Colonic mucosa (tissue), 4 donors: ENCODE measurements around the gene RAP1GDS1. TPM values are rescaled to one million over a fixed set of nuclear protein-coding genes. Genes with fewer than 3 reads are reported as not detected.

Source experiments
- DNase-seq: peaks from one replicate; pipeline ENCODE4 v3.0.0-alpha.2; 2020
- H3K27ac ChIP-seq: fragments of 200-600 bp; one replicate; pipeline ENCODE4 v1.8.0; 2021
- H3K27me3 ChIP-seq: fragments of 200-600 bp; one replicate; pipeline ENCODE4 v1.8.0; 2021
- H3K36me3 ChIP-seq: fragments of 200-600 bp; one replicate; pipeline ENCODE4 v1.8.0; 2021
- H3K4me1 ChIP-seq: fragments of 200-600 bp; one replicate; pipeline ENCODE4 v1.8.0; 2021; ENCODE audit warnings: mild to moderate bottlenecking
- H3K4me3 ChIP-seq: fragments of 200-600 bp; one replicate; pipeline ENCODE4 v1.8.0; 2021
- H3K9ac ChIP-seq, 2 donors: one replicate each; pipeline ENCODE4 v1.7.0; 2013; ENCODE audit warnings: control low read depth in 2 of 2, low read depth in 2 of 2, low read length in 2 of 2
- H3K9me3 ChIP-seq: fragments of 200-600 bp; one replicate; pipeline ENCODE4 v1.8.0; 2021
- CTCF ChIP-seq: fragments of 200-600 bp; IDR thresholded peaks from one replicate; pipeline ENCODE4 v1.8.0; 2022; ENCODE audit warnings: antibody characterized with exemption, mild to moderate bottlenecking
- intact Hi-C: fragments of 100-400 bp; cut with DNase I; formaldehyde crosslinking; loops from one replicate; pipeline ENCODE4 v1.14.1; 2022
- total RNA-seq, 2 donors: library from RNA; stranded (reverse); fragmentation: NEBNext Ultra II Directional in 1 of 2; extraction: Animal tissue kit (Norgen Biotek cat#: 25700) in 1 of 2; gene quantifications; one replicate each; pipeline ENCODE4 v1.2.1, GENCODE V29; 2021
- donor health status: healthy.
- donor health status: DM: no; HTN: no; CAD: no.
- donor health status: DM: no; HTN: no; CAD: no.

The RAP1GDS1 gene
- total RNA-seq, 2 donors from 2014 or later, result 38.4 to 42.3 TPM

GRCh38 chr4:98433691-98434090 lies 172.5 kb downstream of the RAP1GDS1 start:
- Histone ChIP-seq H3K4me3 (no peak overlapping the region), H3K4me1 (no peaks in the 10 kb centered on the region), H3K9ac (no peak overlapping the region), H3K36me3 (no peaks in the 10 kb centered on the region), H3K9me3 (no peaks in the 10 kb centered on the region), H3K27ac (no peak overlapping the region), H3K27me3 (no peaks in the 10 kb centered on the region)
- DNase-seq, result no peak
- TF ChIP-seq CTCF, result no peak
- intact Hi-C loops, result no loop called here

- Histone ChIP-seq H3K27ac (no peak overlapping the region), H3K36me3 (no peaks in the 10 kb centered on the region), H3K9me3 (no peaks in the 10 kb centered on the region), H3K4me3 (no peak overlapping the region), H3K27me3 (no peaks in the 10 kb centered on the region), H3K9ac (no peak overlapping the region), H3K4me1 (no peaks in the 10 kb centered on the region)
- DNase-seq, result no peak
- intact Hi-C loops, result no loop called here
- no peak for TF ChIP-seq CTCF
Measured at GRCh38 chr4:98434816-98435215, 173.6 kb downstream of the RAP1GDS1 start.

- no peak overlapping the region for H3K9ac ChIP-seq
- DNase-seq, result no peak
- no peaks in the 10 kb centered on the region for H3K9me3 ChIP-seq
- intact Hi-C loops, result no loop called here
- H3K4me1 ChIP-seq, result no peaks in the 10 kb centered on the region
- no peak overlapping the region for H3K27ac ChIP-seq
- no peak for TF ChIP-seq CTCF
- no peaks in the 10 kb centered on the region for H3K36me3 ChIP-seq
- no peaks in the 10 kb centered on the region for H3K27me3 ChIP-seq
- H3K4me3 ChIP-seq, result no peak overlapping the region
Measured at GRCh38 chr4:98444371-98444770, 183.2 kb downstream of the RAP1GDS1 start.

GRCh38 chr4:98446499-98447375 lies 185.6 kb downstream of the RAP1GDS1 start:
- no peak for TF ChIP-seq CTCF
- intact Hi-C loops, result no loop called here
- no peaks in the 10 kb centered on the region for H3K9me3 ChIP-seq
- H3K9ac ChIP-seq, result no peak overlapping the region
- H3K36me3 ChIP-seq, result no peaks in the 10 kb centered on the region
- peak overlapping the region; percentile 32 for H3K27ac ChIP-seq
- no peaks in the 10 kb centered on the region for H3K4me1 ChIP-seq
- DNase-seq, result no peak
- no peaks in the 10 kb centered on the region for H3K27me3 ChIP-seq
- no peak overlapping the region for H3K4me3 ChIP-seq

- intact Hi-C loops, result no loop called here
- DNase-seq, result no peak
- no peak overlapping the region for H3K9ac ChIP-seq
- H3K9me3 ChIP-seq, result no peaks in the 10 kb centered on the region
- H3K27ac ChIP-seq, result no peak overlapping the region
- no peak for TF ChIP-seq CTCF
- H3K4me1 ChIP-seq, result no peaks in the 10 kb centered on the region
- no peaks in the 10 kb centered on the region for H3K27me3 ChIP-seq
- H3K4me3 ChIP-seq, result no peak overlapping the region
- H3K36me3 ChIP-seq, result no peaks in the 10 kb centered on the region
Measured at GRCh38 chr4:98447648-98448047, 186.5 kb downstream of the RAP1GDS1 start.
